HUDEP-2 (cell line): Measurements from ENCODE around the gene KANSL3.
"Not testable (repeated sequence)": the region's sequence is repeated elsewhere in the genome, so short reads cannot be mapped to it uniquely, and the experiment has no call there.

Experiments
- DNase-seq, 76 experiments: peaks; one replicate each; lab custom pipeline; 2025; ENCODE audit not compliant: unreplicated experiment in 76 of 76; lab: John Stamatoyannopoulos, UW

The KANSL3 gene

GRCh38 chr2:96655526-96655925 lies 17.4 kb upstream of the KANSL3 start:
- DNase-seq, result no peak

DNA sequence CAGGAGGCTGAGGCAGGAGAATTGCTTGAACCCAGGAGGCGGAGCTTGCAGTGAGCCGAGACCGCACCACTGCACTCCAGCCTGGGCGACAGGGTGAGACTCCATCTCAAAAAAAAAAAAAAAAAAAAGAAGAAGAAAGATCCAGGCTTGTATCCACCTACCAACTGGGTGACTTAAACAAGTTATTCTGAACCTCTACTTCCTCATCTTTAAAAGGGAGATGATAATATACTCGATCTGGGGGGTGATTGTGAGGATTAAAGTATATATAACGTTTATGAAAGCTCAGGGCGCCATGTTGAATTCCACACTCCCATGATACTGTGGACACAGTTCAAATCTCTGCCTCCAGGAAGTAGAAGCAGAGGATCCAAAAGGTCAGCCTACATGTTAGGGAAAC lies 16.7 kb upstream of the KANSL3 start:
- DNase-seq, result not testable (repeated sequence)

GRCh38 chr2:96651793-96652192 lies 13.7 kb upstream of the KANSL3 start:
- no peak for DNase-seq

DNA sequence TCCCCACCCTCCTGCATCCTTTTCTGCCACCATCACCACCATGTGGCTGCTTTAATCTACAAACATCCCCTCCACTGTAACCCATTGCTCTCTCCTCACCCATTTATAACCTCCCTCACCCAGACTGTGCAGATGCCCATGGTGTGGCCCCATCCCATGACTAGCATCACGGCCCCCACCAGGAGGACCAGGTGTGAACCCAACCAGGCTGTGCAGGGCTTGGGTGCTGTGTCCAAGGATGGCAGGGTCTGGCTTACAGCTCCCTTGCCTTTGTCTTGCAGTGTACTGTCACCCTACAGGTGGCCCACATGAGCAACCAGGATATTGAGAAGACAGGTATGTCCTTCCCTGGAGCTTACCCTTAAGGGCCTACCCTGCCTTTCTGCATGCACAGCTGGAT lies 11.2 kb upstream of the KANSL3 start:
- DNase-seq, result no peak

DNA sequence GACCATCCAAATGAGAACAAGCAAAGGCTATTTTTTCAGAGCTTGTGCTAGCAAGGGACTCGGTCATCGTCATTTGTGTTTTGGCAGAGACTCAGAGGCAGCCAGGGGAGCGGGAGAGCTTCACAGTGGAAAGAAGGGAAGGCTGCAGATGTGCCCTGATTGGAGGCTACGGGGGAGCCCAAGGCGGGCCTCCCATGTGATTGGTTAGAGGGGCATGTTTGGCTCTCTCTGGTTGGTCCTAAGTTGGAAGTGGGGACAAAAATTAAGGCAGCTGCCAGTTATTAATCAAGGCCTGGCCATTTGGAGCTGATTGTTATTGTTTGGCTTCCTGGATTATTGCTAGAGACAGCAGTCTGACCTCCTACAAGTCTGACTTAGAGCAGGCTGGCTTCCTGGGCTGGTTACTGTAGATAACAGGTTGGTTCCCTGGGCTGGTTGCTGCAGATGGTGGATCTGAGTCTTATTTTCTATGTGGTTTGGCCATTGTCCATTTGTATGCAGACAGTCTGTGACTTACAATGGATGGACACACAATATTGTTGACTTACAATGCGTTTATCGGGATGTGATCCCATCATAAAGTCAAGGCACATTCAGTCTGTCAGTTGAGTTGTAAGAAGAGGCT lies 10.3 kb upstream of the KANSL3 start:
- DNase-seq, result peak in 5 of 76 experiments; percentile 2 to 16 (median 7)

DNA sequence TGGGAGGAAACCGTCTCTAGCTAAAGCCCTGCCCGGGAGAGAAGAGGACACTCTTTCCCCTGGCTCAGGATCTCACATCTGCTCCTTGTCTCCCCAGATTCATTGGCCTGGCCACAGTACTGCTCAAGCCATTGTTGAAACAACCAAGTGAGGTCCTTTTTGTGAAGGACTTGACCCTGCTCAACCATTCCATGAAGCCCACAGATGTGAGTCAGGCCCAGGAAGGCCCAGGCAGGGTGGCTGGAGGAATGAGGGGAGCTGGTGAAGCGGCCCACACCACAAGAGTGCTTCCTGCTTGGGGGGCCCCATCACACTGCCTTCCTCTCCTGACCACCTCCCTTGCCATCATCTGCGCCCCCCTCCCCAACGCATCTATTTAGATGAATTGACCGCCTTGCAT lies 9.6 kb upstream of the KANSL3 start:
- DNase-seq, result no peak

DNA sequence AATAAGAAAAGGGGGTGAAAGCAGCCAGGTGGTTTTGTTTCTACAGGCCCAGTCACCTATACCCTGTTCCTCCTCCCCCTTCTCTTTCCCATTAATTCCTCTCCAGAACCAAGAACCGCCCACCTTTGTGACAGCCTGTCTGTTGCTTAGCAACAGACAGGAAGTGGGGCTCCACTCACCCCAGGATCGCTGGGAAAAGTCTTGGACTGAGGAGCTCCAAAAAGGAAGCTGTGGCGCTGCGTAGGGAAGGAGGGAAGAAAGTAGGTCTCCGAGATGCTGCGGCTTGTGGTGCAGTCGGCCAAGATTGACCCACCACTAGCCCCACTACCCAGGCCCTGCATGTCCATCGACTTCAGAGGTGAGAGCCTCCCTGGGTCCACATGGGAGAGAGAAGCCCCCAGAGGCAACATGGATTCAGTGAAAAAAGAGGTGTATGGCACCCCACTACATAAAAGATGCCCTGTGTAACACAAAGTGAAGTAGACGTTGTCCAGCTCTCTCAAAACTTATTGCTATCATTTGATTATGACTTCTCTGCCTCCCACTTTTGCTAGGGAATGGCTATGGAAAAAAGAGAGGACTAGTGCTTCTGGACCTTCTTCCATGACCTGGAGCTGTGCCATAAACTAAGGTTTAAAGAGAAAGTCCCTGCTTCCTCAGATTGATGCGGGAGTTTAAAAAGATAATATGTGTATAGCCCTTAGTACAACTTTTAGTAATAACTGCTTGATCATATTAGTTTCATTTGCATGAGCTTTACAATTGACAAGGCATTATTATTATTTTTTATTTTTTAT lies 4.7 kb upstream of the KANSL3 start, which contains the start of gene FER1L5:
Gene FER1L5, plus strand, starts transcription at position 201 of the 797 bp plus-strand sequence. Its CDS starts 73 bp downstream, at position 274.
- DNase-seq, result no peak

- DNase-seq, result peak in 72 of 76 experiments; percentile 28 to 87 (median 74)
Observed at GRCh38 chr2:96637385-96638143, 548 bp downstream of the KANSL3 start.

DNA sequence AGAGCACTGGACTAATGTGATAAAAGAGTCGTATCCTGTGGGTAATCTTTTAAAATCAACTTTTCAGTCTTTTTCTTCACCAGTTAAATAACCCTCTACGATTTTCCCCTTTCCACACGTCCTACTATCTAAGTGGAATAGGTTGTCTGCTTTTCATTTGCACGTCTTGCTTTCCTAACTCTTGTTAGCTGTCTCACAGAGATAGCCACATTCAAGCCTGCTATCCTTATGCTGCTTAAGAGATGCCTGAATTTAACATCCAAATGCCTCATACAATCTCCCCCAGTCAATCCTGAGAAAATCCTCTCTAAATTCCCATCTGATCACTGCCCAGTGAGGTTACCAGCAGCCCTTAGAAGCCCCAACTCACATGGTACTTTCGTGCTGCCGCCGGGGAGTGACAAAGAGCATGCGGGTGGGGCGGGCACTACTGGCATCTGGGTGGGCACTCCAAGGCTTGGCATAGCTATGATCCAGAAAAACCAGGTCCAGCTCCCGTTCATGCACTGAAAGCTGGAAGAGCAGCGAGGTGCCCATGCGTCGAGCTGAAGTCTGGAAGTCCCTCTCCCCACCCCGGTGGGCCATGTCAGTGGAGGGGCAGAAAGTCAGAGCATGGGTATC lies 1.5 kb downstream of the KANSL3 start:
- DNase-seq, result peak in 1 of 76 experiments; percentile 5

- DNase-seq, result no peak
Observed at GRCh38 chr2:96633641-96634040, 4.5 kb downstream of the KANSL3 start.

- DNase-seq, result no peak
Observed at GRCh38 chr2:96631804-96632435, 6.2 kb downstream of the KANSL3 start.

DNA sequence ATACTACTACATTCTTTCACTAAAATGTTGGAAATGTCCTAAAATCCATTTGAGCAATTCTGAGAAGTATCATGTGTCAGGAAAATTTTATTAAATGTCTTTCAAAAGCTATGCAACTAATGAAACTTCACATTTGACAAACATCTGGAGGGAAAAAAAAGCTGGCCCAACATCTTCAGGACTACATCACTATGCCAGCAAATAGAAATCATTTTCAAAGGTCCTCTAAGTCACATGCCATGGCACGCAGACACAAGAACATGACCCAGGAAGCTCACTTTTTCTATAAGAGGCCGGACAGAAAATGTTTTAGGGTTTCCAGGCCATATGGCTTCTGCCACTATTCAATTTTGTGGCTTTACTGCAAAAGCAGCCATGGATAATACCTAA lies 11.6 kb downstream of the KANSL3 start:
- no peak for DNase-seq

- peak in 1 of 76 experiments; percentile 2 for DNase-seq
Observed at GRCh38 chr2:96625571-96626552, 12.2 kb downstream of the KANSL3 start.

GRCh38 chr2:96623116-96623515 lies 15.0 kb downstream of the KANSL3 start:
- no peak for DNase-seq

DNA sequence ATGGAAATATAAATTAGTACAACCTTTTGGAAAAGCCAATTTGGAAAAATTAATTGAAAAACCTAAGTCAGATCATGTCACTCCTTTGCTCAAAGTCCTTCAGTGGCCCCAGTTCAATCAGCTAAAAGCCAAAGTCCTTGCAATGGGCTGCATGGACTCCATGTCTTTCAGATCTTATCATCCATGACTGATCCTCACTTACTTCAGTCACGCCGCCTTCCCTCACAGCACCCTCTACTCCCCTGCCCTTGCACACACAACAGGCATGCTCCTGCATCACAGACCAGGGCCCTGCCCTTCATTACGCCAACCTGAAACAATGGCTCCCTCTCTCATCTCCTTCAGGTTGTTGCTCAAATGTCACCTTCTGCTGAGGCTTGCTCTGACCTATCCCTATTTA lies 15.6 kb downstream of the KANSL3 start:
- no peak for DNase-seq

DNA sequence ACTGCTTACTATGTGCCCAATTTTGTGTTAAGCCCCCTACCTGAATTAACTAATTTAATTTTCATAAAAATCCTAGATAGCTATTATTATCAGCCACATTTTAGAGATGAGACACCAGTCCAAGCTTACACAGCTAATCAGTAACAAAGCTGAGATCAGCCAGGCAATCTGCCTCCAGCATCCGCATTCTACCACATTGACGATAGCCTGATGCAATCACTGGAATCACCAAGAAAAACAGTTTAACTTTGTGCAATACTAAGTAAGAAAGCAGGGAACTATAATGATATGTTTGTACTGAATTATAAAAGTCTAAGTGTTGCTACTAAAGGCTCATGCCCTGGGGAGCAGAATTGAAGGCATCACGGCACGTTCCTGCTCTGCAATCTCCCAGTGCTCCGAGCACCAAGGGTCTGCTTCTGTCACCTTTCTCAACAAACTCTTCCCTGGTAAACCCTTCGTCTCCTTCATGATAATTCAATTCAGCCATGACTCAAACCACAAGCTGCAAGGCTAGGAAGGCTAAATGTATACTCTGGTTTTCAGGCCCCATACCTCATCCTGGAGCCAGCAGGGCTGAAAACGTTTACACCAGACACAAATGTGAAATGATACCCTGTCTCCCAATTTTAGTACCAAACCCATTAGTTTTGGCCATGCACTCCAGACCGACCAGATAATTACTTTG lies 19.4 kb downstream of the KANSL3 start:
- DNase-seq, result no peak

GRCh38 chr2:96617012-96617411 lies 21.1 kb downstream of the KANSL3 start:
- DNase-seq, result no peak

DNA sequence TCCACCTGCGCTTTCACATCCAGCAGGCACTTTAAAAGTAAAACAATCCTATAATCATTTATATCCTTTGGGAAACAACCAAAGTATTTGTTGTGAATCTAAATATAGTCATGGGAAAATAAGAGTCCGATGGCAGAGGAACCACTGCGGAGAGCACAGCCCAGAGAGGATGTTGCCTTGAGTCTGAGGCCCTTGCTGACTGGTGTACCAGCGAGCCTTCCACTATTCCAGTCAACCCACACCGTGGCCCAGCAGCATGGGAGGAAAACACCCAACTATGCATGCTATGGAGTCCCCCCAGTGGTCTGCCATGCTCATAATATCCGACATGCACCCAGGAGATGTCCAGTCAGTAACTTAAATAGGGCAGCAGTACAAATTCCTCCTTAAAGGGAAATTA lies 21.6 kb downstream of the KANSL3 start:
- DNase-seq, result no peak

DNA sequence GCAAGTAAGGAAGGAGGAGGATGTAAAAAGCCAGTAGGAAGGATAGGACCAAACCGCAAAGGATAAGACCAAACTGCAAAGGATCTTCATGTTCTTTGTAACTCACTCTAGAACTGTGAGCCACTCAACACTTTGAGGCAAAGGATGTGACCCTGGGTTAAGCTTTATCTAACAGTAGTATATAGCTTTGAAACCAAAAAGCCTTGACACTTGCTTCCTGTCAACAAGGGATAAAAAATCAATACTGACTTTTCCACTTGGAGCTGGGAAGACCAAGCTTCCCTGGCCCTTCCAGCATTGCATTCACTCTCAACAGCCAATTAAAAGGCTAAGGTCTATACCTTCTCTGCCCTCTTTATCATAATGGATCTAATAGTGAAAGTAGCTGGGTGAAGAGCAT lies 22.0 kb downstream of the KANSL3 start:
- DNase-seq, result no peak
